ENCODE measurements around the gene MEGF6. TPM values are rescaled to one million over a fixed set of nuclear protein-coding genes. Genes with fewer than 3 reads are reported as not detected.

The MEGF6 gene
- total and polyA plus RNA-seq, 2 donors (not counting 3 experiments of a cell fraction or from before 2014, with no cell fraction given): 22.5 to 63.7 TPM

- Histone ChIP-seq H3K79me2 (ENCODE audit: control insufficient read depth, insufficient read depth, low read length) (no peaks in the 10 kb centered on the region), H3K4me2 (ENCODE audit: insufficient read depth, low read length) (no peak overlapping the region), H4K20me1 (replicated peaks; ENCODE audit: control insufficient read depth, extremely low read depth, insufficient read depth, low read length) (no peaks in the 10 kb centered on the region), H3K4me1 (ENCODE audit: control insufficient read depth, extremely low read depth, insufficient read depth, low read length) (no peaks in the 10 kb centered on the region), H2AFZ (ENCODE audit: low read depth, low read length) (no peak overlapping the region), H3K27ac (ENCODE audit: insufficient read depth, low read depth, low read length) (no peak overlapping the region), H3K36me3 (ENCODE audit: control insufficient read depth in 2 of 2, extremely low read depth in 1 of 2, insufficient read depth in 2 of 2, low read length in 2 of 2) (no peaks in the 10 kb centered on the region), H3K27me3 (ENCODE audit: control insufficient read depth in 2 of 2, insufficient read depth in 2 of 2, low read length in 2 of 2) (no peaks in the 10 kb centered on the region), H3K4me3 (replicated peaks in 1 of 3; ENCODE audit: insufficient read depth in 1 of 3, low read depth in 1 of 3, low read length in 3 of 3) (no peak overlapping the region), H3K9ac (replicated peaks; ENCODE audit: extremely low read depth, insufficient read depth, low read length) (no peak overlapping the region), H3K9me3 (replicated peaks; ENCODE audit: control insufficient read depth, insufficient read depth, low read length) (no peaks in the 10 kb centered on the region), H3K9me1 (replicated peaks; ENCODE audit: control insufficient read depth, extremely low read depth, insufficient read depth, low read length) (no peaks in the 10 kb centered on the region)
- BruUV-seq (replicated peaks): no TSS peak
- DNase-seq (ENCODE audit: low read depth, low spot score): no peak
- ChIA-PET CTCF (interaction anchor here (0.7 to 1.4 kb wide), 5 partner anchors 12 to 100 kb away, joined by 3 to 6 read pairs (median 5); no protein-coding TSS in a partner anchor), POLR2A (no interaction called here)
- dilution Hi-C loops (cut with MboI; ENCODE audit: extremely low pct_ligation_motif_present, low sequenced_read_pairs): no loop called here
- intact Hi-C loops (cut with micrococcal nuclease): no loop called here
- no peak for FAIRE-seq
- TF ChIP-seq POLR2A (IDR thresholded peaks at IDR 0.05; ENCODE audit: low read depth, low read length) (no peak), JUN (IDR thresholded peaks at IDR 0.05; ENCODE audit: borderline replicate concordance, insufficient read depth, insufficient read length, low read depth) (no peak), CTCF (IDR thresholded peaks at IDR 0.05; ENCODE audit: extremely low read depth in 1 of 2, insufficient read depth in 1 of 2, low read depth in 1 of 2, low read length in 2 of 2) (no peak), GATA2 (IDR thresholded peaks at IDR 0.05; ENCODE audit: insufficient read depth, insufficient read length, low read depth, low read length) (no peak), EZH2 (IDR thresholded peaks at IDR 0.05; ENCODE audit: borderline replicate concordance, low read depth, low read length, severe bottlenecking) (no peak), MYC (IDR thresholded peaks at IDR 0.05; ENCODE audit: low read depth, low read length) (no peak), MAX (IDR thresholded peaks at IDR 0.05; ENCODE audit: insufficient read depth, insufficient read length) (no peak), POLR2AphosphoS5 (IDR thresholded peaks at IDR 0.05; ENCODE audit: insufficient read depth, low read depth, low read length) (no peak), FOS (IDR thresholded peaks at IDR 0.05; ENCODE audit: borderline replicate concordance, insufficient read depth, low read length) (no peak)
Measured at GRCh38 chr1:3518756-3519155, 92.6 kb downstream of the MEGF6 start.

Data from endothelial cell of umbilical vein (primary cell).